Smooth muscle cell (in vitro differentiated cells): ENCODE data around the gene TNRC18. TPM values are rescaled to one million over a fixed set of nuclear protein-coding genes. Genes with fewer than 3 reads are reported as not detected.
A peak's percentile ranks its signal among the peaks of the same experiment; 100 is the strongest.
"Not testable (repeated sequence)": the region's sequence is repeated elsewhere in the genome, so short reads cannot be mapped to it uniquely, and the experiment has no call there.

Source experiments
- DNase-seq: peaks from one replicate; lab custom pipeline; 2025; ENCODE audit not compliant: unreplicated experiment; lab: John Stamatoyannopoulos, UW
- H2AFZ ChIP-seq: fragments of 200-600 bp; sonication (generic); 2 replicates; pipeline ENCODE4 v1.6.0; 2016; ENCODE audit warnings: antibody characterized with exemption, low read depth, mild to moderate bottlenecking
- H3F3A ChIP-seq: fragments of 200-600 bp; sonication (generic); 2 replicates; pipeline ENCODE4 v1.6.0; 2017; ENCODE audit warnings: antibody characterized with exemption, low read depth
- H3K27ac ChIP-seq: fragments of 200-600 bp; sonication (generic); 2 replicates; pipeline ENCODE4 v1.5.1; 2016; ENCODE audit warnings: low read depth, mild to moderate bottlenecking
- H3K27me3 ChIP-seq: fragments of 200-600 bp; sonication (generic); 2 replicates; pipeline ENCODE4 v1.6.1; 2016; ENCODE audit warnings: low read depth, mild to moderate bottlenecking
- H3K36me3 ChIP-seq: fragments of 200-600 bp; sonication (generic); 2 replicates; pipeline ENCODE4 v1.5.1; 2016; ENCODE audit warnings: low read depth
- H3K4me1 ChIP-seq: fragments of 200-600 bp; sonication (generic); 2 replicates; pipeline ENCODE4 v1.5.1; 2016; ENCODE audit warnings: low read depth
- H3K4me2 ChIP-seq: fragments of 200-600 bp; sonication (generic); 2 replicates; pipeline ENCODE4 v1.6.0; 2016; ENCODE audit warnings: mild to moderate bottlenecking
- H3K4me3 ChIP-seq: fragments of 200-600 bp; sonication (generic); 2 replicates; pipeline ENCODE4 v1.5.1; 2016; ENCODE audit warnings: mild to moderate bottlenecking
- H3K79me2 ChIP-seq: fragments of 200-600 bp; sonication (generic); 2 replicates; pipeline ENCODE4 v1.6.0; 2016; ENCODE audit warnings: low read depth, mild to moderate bottlenecking
- H3K9ac ChIP-seq: fragments of 200-600 bp; sonication (generic); 2 replicates; pipeline ENCODE4 v1.6.0; 2016; ENCODE audit warnings: low read depth
- H3K9me3 ChIP-seq: fragments of 200-600 bp; sonication (generic); replicated peaks from 2 replicates; pipeline ENCODE4 v1.5.1; 2016; ENCODE audit warnings: low read depth
- H4K20me1 ChIP-seq: fragments of 200-600 bp; sonication (generic); 2 replicates; pipeline ENCODE4 v1.6.0; 2016; ENCODE audit warnings: low read depth
- WGBS: methylation state at CpG from one replicate; pipeline ENCODE4 v1.1.7; 2016; ENCODE audit warnings: low lambda C conversion rate; 5-methylcytosine and 5-hydroxymethylcytosine counted together
- polyA plus RNA-seq: library from polyadenylated mRNA; unstranded; fragments of >200 nt; fragmentation: Nextera tagmentation; extraction: Ambion mirVana; gene quantifications from 2 replicates; pipeline ENCODE4 v1.2.1, GENCODE V29; 2016
- total RNA-seq: library from RNA; depleted of rRNA; stranded (reverse); fragments of >200 nt; gene quantifications from 2 replicates; pipeline ENCODE4 v1.2.3, GENCODE V29; 2014
- TF ChIP-seq, protein P1 (sequence below): fragments of 200-600 bp; sonication (generic); IDR thresholded peaks from 2 replicates; pipeline ENCODE4 v1.5.1; 2017; ENCODE audit warnings: borderline replicate concordance, mild to moderate bottlenecking, antibody characterized with exemption; ENCODE audit not compliant: insufficient read depth, poor library complexity, severe bottlenecking

The TNRC18 gene
- total and polyA plus RNA-seq, 2 experiments from 2014 or later, result 6.4 to 40.3 TPM

DNA sequence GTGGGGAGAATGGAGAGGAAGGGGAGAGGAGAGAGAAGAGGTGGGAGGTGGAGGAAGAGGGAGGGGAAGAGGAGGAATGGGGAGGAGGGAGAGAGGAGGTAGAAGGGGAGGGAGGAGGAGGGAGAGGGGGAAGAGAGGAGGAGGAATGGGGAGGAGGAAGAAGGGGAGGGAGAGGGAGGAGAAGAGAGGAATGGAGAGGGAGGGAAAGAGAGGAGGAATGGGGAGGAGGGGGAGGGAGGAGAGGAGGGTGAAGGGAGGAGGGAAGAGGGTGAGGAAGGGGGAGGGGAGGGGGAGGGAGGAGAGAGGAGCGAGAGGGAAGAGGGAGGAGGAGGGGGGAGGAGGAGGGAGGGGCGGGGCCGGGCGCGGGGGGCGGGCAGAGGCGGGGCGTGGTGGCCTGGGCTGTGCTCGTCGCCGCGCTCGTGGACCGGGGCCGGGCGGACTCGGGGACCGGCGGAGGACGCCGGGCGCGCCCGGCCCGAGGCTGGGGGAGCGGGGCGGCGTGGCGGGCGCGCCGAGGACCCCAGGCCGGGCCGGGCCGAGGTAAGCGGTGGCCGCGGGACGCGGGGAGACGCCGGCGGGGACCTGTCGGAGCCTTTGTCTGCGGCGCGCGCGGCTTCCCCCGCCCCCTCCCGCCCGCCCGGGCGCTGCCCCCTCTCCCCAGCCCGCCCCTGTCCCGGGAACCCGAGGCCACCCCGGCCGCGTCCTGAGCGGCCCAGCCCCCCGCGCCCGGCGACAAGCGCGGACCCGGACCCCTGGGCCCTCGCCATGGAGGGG lies 140.9 kb downstream of the TNRC18 start, which contains the start of gene SLC29A4:
Gene SLC29A4, plus strand, starts transcription at position 401 of the 774 bp plus-strand sequence. CDS start 4,874 bp downstream, outside the sequence.
- no CpG with 5 or more reads among the region's 69 CpGs for WGBS
- Histone ChIP-seq H3K79me2 (no peaks in the 10 kb centered on the region), H3K27ac (no peak within 1 kb of the TSS), H3K27me3 (no peaks in the 10 kb centered on the region), H4K20me1 (no peaks in the 10 kb centered on the region), H3K4me2 (peak within 1 kb of the TSS; percentile 84), H2AFZ (no peak within 1 kb of the TSS), H3K36me3 (no peaks in the 10 kb centered on the region), H3K4me3 (peak within 1 kb of the TSS; percentile 51), H3K9me3 (no peaks in the 10 kb centered on the region), H3K4me1 (no peaks in the 10 kb centered on the region), H3K9ac (peak within 1 kb of the TSS; percentile 28), H3F3A (no peaks in the 10 kb centered on the region)
- TF ChIP-seq, protein P1, sequence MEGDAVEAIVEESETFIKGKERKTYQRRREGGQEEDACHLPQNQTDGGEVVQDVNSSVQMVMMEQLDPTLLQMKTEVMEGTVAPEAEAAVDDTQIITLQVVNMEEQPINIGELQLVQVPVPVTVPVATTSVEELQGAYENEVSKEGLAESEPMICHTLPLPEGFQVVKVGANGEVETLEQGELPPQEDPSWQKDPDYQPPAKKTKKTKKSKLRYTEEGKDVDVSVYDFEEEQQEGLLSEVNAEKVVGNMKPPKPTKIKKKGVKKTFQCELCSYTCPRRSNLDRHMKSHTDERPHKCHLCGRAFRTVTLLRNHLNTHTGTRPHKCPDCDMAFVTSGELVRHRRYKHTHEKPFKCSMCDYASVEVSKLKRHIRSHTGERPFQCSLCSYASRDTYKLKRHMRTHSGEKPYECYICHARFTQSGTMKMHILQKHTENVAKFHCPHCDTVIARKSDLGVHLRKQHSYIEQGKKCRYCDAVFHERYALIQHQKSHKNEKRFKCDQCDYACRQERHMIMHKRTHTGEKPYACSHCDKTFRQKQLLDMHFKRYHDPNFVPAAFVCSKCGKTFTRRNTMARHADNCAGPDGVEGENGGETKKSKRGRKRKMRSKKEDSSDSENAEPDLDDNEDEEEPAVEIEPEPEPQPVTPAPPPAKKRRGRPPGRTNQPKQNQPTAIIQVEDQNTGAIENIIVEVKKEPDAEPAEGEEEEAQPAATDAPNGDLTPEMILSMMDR, result no peak
- DNase-seq, result no peak

DNA sequence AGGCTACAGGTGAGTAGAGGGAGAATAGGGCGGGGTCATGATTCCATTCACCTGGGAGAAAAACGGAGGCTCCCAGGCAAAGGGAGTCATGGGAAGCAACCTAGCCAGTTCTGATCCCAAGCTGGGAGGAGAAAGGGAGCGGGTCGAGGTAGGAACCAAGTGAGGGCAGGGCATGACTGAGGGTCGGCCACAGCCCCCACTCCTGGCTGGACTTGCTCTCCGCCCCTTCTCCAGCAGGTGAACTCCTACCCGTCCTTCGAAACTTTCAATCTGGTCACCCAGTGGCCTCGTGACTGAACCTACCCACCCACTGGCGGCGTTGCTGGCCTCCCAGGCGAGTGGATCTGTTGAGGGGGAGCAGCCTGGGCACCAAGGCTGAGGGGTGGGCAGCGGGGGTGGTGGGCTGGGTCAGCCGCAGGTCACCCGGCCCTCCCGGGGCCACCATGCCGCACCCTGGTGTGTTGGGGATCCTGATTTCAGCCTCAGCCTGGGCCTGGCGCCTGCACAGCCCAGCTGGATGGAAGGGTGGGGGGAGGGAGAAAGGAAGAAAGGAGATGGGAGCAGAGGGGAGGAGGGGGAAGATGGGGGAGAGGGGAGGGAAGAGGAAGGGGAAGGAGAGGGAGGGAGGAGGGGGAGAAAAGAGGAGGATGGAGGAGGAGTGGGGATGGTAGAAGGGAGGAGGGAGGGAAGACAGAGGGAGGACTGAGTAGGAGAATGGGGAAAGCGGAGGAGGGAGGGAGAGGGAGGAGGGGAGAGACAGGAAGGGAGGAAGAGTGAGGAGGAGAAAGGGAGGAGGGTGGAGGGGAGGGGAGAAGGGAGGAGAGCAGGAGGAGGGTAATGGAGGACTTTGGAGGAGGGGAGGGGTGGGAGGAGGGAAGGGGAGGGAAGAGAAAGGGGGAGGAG lies 141.8 kb downstream of the TNRC18 start:
- not testable (repeated sequence) for H4K20me1 ChIP-seq, H3K36me3 ChIP-seq, H3K4me1 ChIP-seq, H3K27ac ChIP-seq, H3K4me3 ChIP-seq, DNase-seq, H3K9ac ChIP-seq, H3F3A ChIP-seq, H3K4me2 ChIP-seq, H3K27me3 ChIP-seq, H3K9me3 ChIP-seq, H2AFZ ChIP-seq, H3K79me2 ChIP-seq
- WGBS, result 49% methylated on average over 14 of the region's 19 CpGs

DNA sequence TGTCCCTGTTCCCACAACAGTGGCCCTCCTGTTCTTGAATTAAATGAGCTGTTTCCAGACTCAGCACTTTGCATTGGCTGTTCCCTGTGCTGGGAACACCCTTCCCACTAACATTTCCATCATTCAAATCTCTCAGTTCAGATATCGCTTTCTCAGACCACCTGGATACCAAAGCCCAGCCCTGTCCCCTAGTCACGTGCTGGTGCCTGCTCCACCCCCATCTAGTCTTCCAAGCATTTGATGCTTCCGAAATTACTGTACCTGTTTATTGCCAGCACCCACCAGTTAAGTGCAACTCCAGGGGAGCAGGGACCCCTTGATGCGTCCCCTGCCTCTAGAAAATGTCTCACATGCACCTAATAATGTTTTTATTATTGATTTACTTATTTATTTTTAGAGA lies 143.9 kb downstream of the TNRC18 start:
- Histone ChIP-seq H3K4me3 (no peak overlapping the region), H3K27me3 (no peaks in the 10 kb centered on the region), H3F3A (no peaks in the 10 kb centered on the region), H3K36me3 (no peaks in the 10 kb centered on the region), H3K79me2 (no peaks in the 10 kb centered on the region), H3K4me1 (no peaks in the 10 kb centered on the region), H3K27ac (no peak overlapping the region), H3K9ac (no peak overlapping the region), H3K9me3 (no peaks in the 10 kb centered on the region), H2AFZ (no peak overlapping the region), H3K4me2 (no peak overlapping the region), H4K20me1 (no peaks in the 10 kb centered on the region)
- no peak for DNase-seq
- TF ChIP-seq, protein P1, result no peak
- 80% methylated on average over 4 of the region's 4 CpGs for WGBS

DNA sequence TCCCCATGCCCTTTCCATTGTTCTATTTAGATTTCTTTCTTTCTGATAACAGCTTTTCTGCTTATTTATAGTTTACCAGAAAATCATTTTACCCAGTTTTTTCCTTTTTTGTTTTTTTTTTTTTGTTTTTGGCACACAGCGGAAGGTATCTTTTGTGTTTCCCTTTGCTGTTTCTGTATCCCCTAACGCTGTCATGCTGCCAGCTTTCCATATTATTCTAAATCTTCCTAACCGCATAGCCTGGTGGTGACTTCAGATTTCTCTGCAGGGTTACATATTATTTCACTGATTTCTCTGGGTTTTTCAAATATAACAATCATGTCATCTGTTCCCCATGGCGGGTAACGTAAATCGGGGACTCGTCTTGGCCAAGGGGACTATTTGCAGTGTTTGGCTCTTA lies 144.9 kb downstream of the TNRC18 start:
- 92% methylated on average over 7 of the region's 7 CpGs for WGBS
- Histone ChIP-seq H3K79me2 (no peaks in the 10 kb centered on the region), H4K20me1 (no peaks in the 10 kb centered on the region), H3K4me2 (no peak overlapping the region), H3K4me1 (no peaks in the 10 kb centered on the region), H2AFZ (no peak overlapping the region), H3K27me3 (no peaks in the 10 kb centered on the region), H3F3A (no peaks in the 10 kb centered on the region), H3K9ac (no peak overlapping the region), H3K4me3 (no peak overlapping the region), H3K36me3 (no peaks in the 10 kb centered on the region), H3K9me3 (no peaks in the 10 kb centered on the region), H3K27ac (no peak overlapping the region)
- DNase-seq, result no peak
- TF ChIP-seq, protein P1, result no peak
